Heart left ventricle (tissue), 16 donors: ENCODE data around the gene LTBP4. TPM values are rescaled to one million over a fixed set of nuclear protein-coding genes. Genes with fewer than 3 reads are reported as not detected.

Experiments used
- ATAC-seq, 4 donors: fragments of 200-7000 bp; cut with Tn5 transposase; one replicate each; pipeline ENCODE4 v1.9.1; 2020 to 2022; ENCODE audit warnings: moderate library complexity in 4 of 4, mild to moderate bottlenecking in 3 of 4, moderate number of reproducible peaks in 1 of 4
- DNase-seq, 5 donors: peaks; one replicate each; pipeline ENCODE4 v3.0.0-alpha.2; 2020
- H3K27ac ChIP-seq, 12 donors: fragments of 200-600 bp; sonication (generic) in 4 of 12; one replicate each; pipeline versions ENCODE4 v1.5.0 to v1.8.0; 2016 to 2022; ENCODE audit warnings: mild to moderate bottlenecking in 2 of 12
- H3K27me3 ChIP-seq, 9 donors: fragments of 200-600 bp; sonication (generic) in 2 of 9; one replicate each; pipeline versions ENCODE4 v1.5.1 to v1.8.0; 2016 to 2022; ENCODE audit warnings: mild to moderate bottlenecking in 3 of 9
- H3K36me3 ChIP-seq, 9 donors: fragments of 200-600 bp; sonication (generic) in 2 of 9; one replicate each; pipeline versions ENCODE4 v1.5.0 to v1.8.0; 2018 to 2022; ENCODE audit warnings: mild to moderate bottlenecking in 2 of 9
- H3K4me1 ChIP-seq, 12 donors: fragments of 200-600 bp; sonication (generic) in 4 of 12; one replicate each; pipeline versions ENCODE4 v1.5.0 to v1.8.0; 2016 to 2022; ENCODE audit warnings: mild to moderate bottlenecking in 3 of 12
- H3K4me3 ChIP-seq, 12 donors: fragments of 200-600 bp; sonication (generic) in 4 of 12; one replicate each; pipeline versions ENCODE4 v1.5.0 to v1.8.0; 2017 to 2022; ENCODE audit warnings: mild to moderate bottlenecking in 9 of 12, moderate library complexity in 4 of 12
- H3K9me3 ChIP-seq, 12 donors: fragments of 200-600 bp; sonication (generic) in 4 of 12; one replicate each; pipeline versions ENCODE4 v1.5.0 to v1.8.0; 2016 to 2022; ENCODE audit warnings: mild to moderate bottlenecking in 1 of 12
- CTCF ChIP-seq, 12 donors: fragments of 200-600 bp; sonication (generic) in 4 of 12; IDR thresholded peaks; one replicate each; pipeline versions ENCODE4 v1.5.0 to v1.8.0; 2018 to 2022; ENCODE audit warnings: antibody characterized with exemption in 12 of 12, mild to moderate bottlenecking in 5 of 12
- POLR2A ChIP-seq, 2 donors: fragments of 450-650 bp; IDR thresholded peaks; one replicate each; pipeline ENCODE4 v1.6.1; 2017; ENCODE audit warnings: antibody characterized with exemption in 2 of 2, mild to moderate bottlenecking in 2 of 2, moderate library complexity in 2 of 2
- WGBS, 4 donors: extraction: QIAGEN DNeasy Blood & Tissue Kit in 2 of 4; methylation state at CpG; one replicate each; pipeline versions ENCODE4 v1.1.5 to v1.1.7; 2013 to 2018; 5-methylcytosine and 5-hydroxymethylcytosine counted together
- intact Hi-C, 10 donors: fragments of 100-400 bp; cut with DNase I; formaldehyde crosslinking; loops; one replicate each; pipeline versions ENCODE4 v1.11.1 to v1.14.2; 2022
- polyA plus RNA-seq, 2 donors: library from polyadenylated mRNA; stranded (reverse); fragments of 200-250 nt; gene quantifications; one replicate each; pipeline ENCODE4 v1.2.3, GENCODE V29; 2013
- total RNA-seq, 9 donors: library from RNA; depleted of rRNA in 2 of 9; stranded (reverse); fragments of >200 nt in 2 of 9; fragmentation: NEBNext Ultra II Directional in 3 of 9; extraction: Animal tissue kit (Norgen Biotek cat#: 25700) in 3 of 9; gene quantifications; one replicate each; pipeline versions ENCODE4 v1.1.0 to v1.2.4, GENCODE V29; 2016 to 2023
- donor health status: ischemic (EF 13 %, LVEDD 7.1; RV severe dilation, severe dysfunction).
- donor health status: healthy with polysubstance abuse.
- donor health status: DM: no; HTN: yes; CAD: no.
- donor health status: DM: no; HTN: no; CAD: no.
- donor health status: ischemic (EF 25% LVEDD 6.9; RV normal size, moderate dysfunction).
- donor health status: ischemic (EF 25% LVEDD 5.7; RV mildly dilated, moderate dysfunction).
- donor health status: healthy.
- donor health status: DM: yes; HTN: yes; CAD: no.
- donor health status: ischemic (EF 35%, LVEDD 5.7; RV mildly dilated, moderate dysfunction).
- donor health status: nonischemic (EF 11% LVEDD 7.7; RV severe dilation, severe dysfunction).
- donor health status: DM: yes; HTN: yes; CAD: no.
- donor health status: PGD.
- donor health status: ischemic (EF 29% LVEDD 5.4; RV normal size, mild dysfunction).
- donor health status: nonischemic (EF 23%, LVEDD 6.1; RV moderate dilation, normal function).

LTBP4 gene
- total and polyA plus RNA-seq, 11 donors: 95.0 to 319 (median 172) TPM

GRCh38 chr19:40603389-40604170, 2.4 kb downstream of the LTBP4 start:
- DNase-seq: peak; percentile 97 to 98 (median 98)
- H3K27me3 ChIP-seq: peaks cover 0 to 32% (median 0%) of the 10 kb centered on the region in 9 donors
- H3K27ac ChIP-seq: peak overlapping the region; percentile 67 to 97 (median 86)
- ATAC-seq: peak; percentile 77 to 86 (median 84)
- peaks cover 0 to 81% (median 66%) of the 10 kb centered on the region in 12 donors for H3K4me1 ChIP-seq
- peak overlapping the region; percentile 7 to 96 (median 68) for H3K4me3 ChIP-seq
- no peaks in the 10 kb centered on the region for H3K9me3 ChIP-seq
- intact Hi-C loops: loop anchor here in 6 of 10 donors (2.0 to 10.0 kb wide), 9 partner anchors 29 to 319 kb away; partner anchors contain the start of genes BLVRB (in 3 of the 6), SPTBN4 (in 3 of the 6) and AKT2 (in 2 of the 6)
- 0 to 1% (median 1%) methylated on average over 36 to 43 of the region's 43 CpGs for WGBS, 4 donors
- no peaks in the 10 kb centered on the region for H3K36me3 ChIP-seq
- peak; percentile 62 to 88 for TF ChIP-seq POLR2A (IDR thresholded peaks at IDR 0.05)
- TF ChIP-seq CTCF (IDR thresholded peaks at IDR 0.05): peak in 1 of 12 donors; percentile 4

- DNase-seq (no peak), ATAC-seq (no peak)
- intact Hi-C loops: loop anchor here in 6 of 10 donors (2.0 to 10.0 kb wide), 7 partner anchors 31 to 319 kb away; partner anchors contain the start of genes BLVRB (in 3 of the 6), SPTBN4 (in 3 of the 6) and AKT2 (in 2 of the 6)
- H3K27ac ChIP-seq: peak overlapping the region; percentile 67 to 97 (median 86)
- WGBS, 4 donors: 7 to 13% (median 7%) methylated on average over 18 of the region's 18 CpGs
- H3K27me3 ChIP-seq: peaks cover 0 to 27% (median 0%) of the 10 kb centered on the region in 9 donors
- H3K36me3 ChIP-seq: no peaks in the 10 kb centered on the region
- no peaks in the 10 kb centered on the region for H3K9me3 ChIP-seq
- peaks cover 0 to 77% (median 64%) of the 10 kb centered on the region in 12 donors for H3K4me1 ChIP-seq
- TF ChIP-seq POLR2A (IDR thresholded peaks at IDR 0.05): no peak
- TF ChIP-seq CTCF (IDR thresholded peaks at IDR 0.05): peak in 1 of 12 donors; percentile 2
- H3K4me3 ChIP-seq: peak overlapping the region in 10 of 12 donors; percentile 58 to 96 (median 70)
Measured at GRCh38 chr19:40604171-40604646, 3.0 kb downstream of the LTBP4 start.

- ATAC-seq (no peak), DNase-seq (peak in 2 of 5 donors; percentile 33 to 45)
- Histone ChIP-seq H3K27me3 (peaks cover 0 to 21% (median 0%) of the 10 kb centered on the region in 9 donors), H3K4me1 (peaks cover 0 to 80% (median 62%) of the 10 kb centered on the region in 12 donors), H3K36me3 (no peaks in the 10 kb centered on the region), H3K4me3 (peak overlapping the region in 11 of 12 donors; percentile 36 to 96 (median 69)), H3K27ac (peak overlapping the region; percentile 61 to 97 (median 86)), H3K9me3 (no peaks in the 10 kb centered on the region)
- TF ChIP-seq CTCF (IDR thresholded peaks at IDR 0.05) (no peak), POLR2A (IDR thresholded peaks at IDR 0.05) (no peak)
- whole genome bisulfite sequencing, 4 donors: 29 to 41% (median 32%) methylated on average over 19 to 29 of the region's 29 CpGs
- intact Hi-C loops: loop anchor here in 6 of 10 donors (2.0 to 10.0 kb wide), 7 partner anchors 30 to 320 kb away; partner anchors contain the start of genes BLVRB (in 3 of the 6), SPTBN4 (in 3 of the 6) and AKT2 (in 2 of the 6)
Measured at GRCh38 chr19:40604647-40605215, 3.6 kb downstream of the LTBP4 start.
